Heart right ventricle (tissue), 16 donors: ENCODE measurements around the gene ITGB5. TPM values are rescaled to one million over a fixed set of nuclear protein-coding genes. Genes with fewer than 3 reads are reported as not detected.

Experiments used
- ATAC-seq, 8 donors: fragments of 200-7000 bp; cut with Tn5 transposase; one replicate each; pipeline ENCODE4 v1.9.1; 2020; ENCODE audit warnings: mild to moderate bottlenecking in 8 of 8, moderate library complexity in 8 of 8, moderate number of reproducible peaks in 1 of 8
- DNase-seq, 2 donors: peaks; one replicate each; pipeline ENCODE4 v3.0.0-alpha.2; 2020
- H3K27ac ChIP-seq, 10 donors: fragments of 200-600 bp; sonication (generic) in 2 of 10; one replicate each; pipeline versions ENCODE4 v1.5.0 to v1.8.0; 2020 to 2022; ENCODE audit warnings: mild to moderate bottlenecking in 3 of 10
- H3K27me3 ChIP-seq, 7 donors: fragments of 200-600 bp; one replicate each; pipeline ENCODE4 v1.8.0; 2021 to 2022; ENCODE audit warnings: mild to moderate bottlenecking in 2 of 7
- H3K36me3 ChIP-seq, 9 donors: fragments of 200-600 bp; sonication (generic) in 1 of 9; one replicate each; pipeline versions ENCODE4 v1.5.0 to v1.8.0; 2020 to 2022; ENCODE audit warnings: mild to moderate bottlenecking in 2 of 9
- H3K4me1 ChIP-seq, 9 donors: fragments of 200-600 bp; sonication (generic) in 1 of 9; one replicate each; pipeline versions ENCODE4 v1.5.0 to v1.8.0; 2020 to 2022; ENCODE audit warnings: mild to moderate bottlenecking in 4 of 9
- H3K4me3 ChIP-seq, 10 donors: fragments of 200-600 bp; sonication (generic) in 2 of 10; one replicate each; pipeline versions ENCODE4 v1.5.0 to v1.8.0; 2020 to 2022; ENCODE audit warnings: mild to moderate bottlenecking in 7 of 10, moderate library complexity in 2 of 10
- H3K9me3 ChIP-seq, 11 donors: fragments of 200-600 bp in 10 of 11; sonication (generic) in 2 of 11; one replicate each; pipeline versions ENCODE4 v1.5.0 to v1.8.0; 2013 to 2022; ENCODE audit warnings: mild to moderate bottlenecking in 2 of 11, control low read depth in 1 of 11, moderate library complexity in 1 of 11
- CTCF ChIP-seq, 9 donors: fragments of 200-600 bp; sonication (generic) in 2 of 9; IDR thresholded peaks; one replicate each; pipeline versions ENCODE4 v1.5.0 to v1.8.0; 2021 to 2022; ENCODE audit warnings: antibody characterized with exemption in 9 of 9, mild to moderate bottlenecking in 5 of 9, moderate library complexity in 1 of 9
- WGBS, 2 donors: extraction: QIAGEN DNeasy Blood & Tissue Kit; methylation state at CpG; one replicate each; pipeline ENCODE4 v1.1.7; 2013; ENCODE audit warnings: inconsistent platforms in 1 of 2; 5-methylcytosine and 5-hydroxymethylcytosine counted together
- intact Hi-C, 10 donors: fragments of 100-400 bp; cut with DNase I; formaldehyde crosslinking; loops; one replicate each; pipeline versions ENCODE4 v1.11.1 to v1.14.2; 2022
- polyA plus RNA-seq, 2 donors: library from polyadenylated mRNA; stranded (reverse); fragments of 200-250 nt; gene quantifications; one replicate each; pipeline ENCODE4 v1.2.3, GENCODE V29; 2013
- total RNA-seq, 10 donors: library from RNA; stranded (reverse); fragmentation: NEBNext Ultra II Directional in 3 of 10; extraction: Animal tissue kit (Norgen Biotek cat#: 25700) in 3 of 10; gene quantifications; one replicate each; pipeline versions ENCODE4 v1.2.1 to v1.2.4, GENCODE V29; 2021 to 2023
- donor health status: Arrhythmogenic right ventricular cardiomyopathy.
- donor health status: ischemic (EF 13 %, LVEDD 7.1; RV severe dilation, severe dysfunction).
- donor health status: healthy with polysubstance abuse.
- donor health status: DM: no; HTN: yes; CAD: no.
- donor health status: DM: no; HTN: no; CAD: no.
- donor health status: ischemic (EF 25% LVEDD 6.9; RV normal size, moderate dysfunction).
- donor health status: ischemic (EF 25% LVEDD 5.7; RV mildly dilated, moderate dysfunction).
- donor health status: healthy.
- donor health status: DM: yes; HTN: yes; CAD: no.
- donor health status: Ischemic cardiomyopathy.
- donor health status: ischemic (EF 35%, LVEDD 5.7; RV mildly dilated, moderate dysfunction).
- donor health status: nonischemic (EF 11% LVEDD 7.7; RV severe dilation, severe dysfunction).
- donor health status: DM: yes; HTN: yes; CAD: no.
- donor health status: PGD.
- donor health status: ischemic (EF 29% LVEDD 5.4; RV normal size, mild dysfunction).
- donor health status: nonischemic (EF 23%, LVEDD 6.1; RV moderate dilation, normal function).

ITGB5 gene
- total and polyA plus RNA-seq, 12 donors, result 18.5 to 154 (median 108) TPM

- ATAC-seq, result no peak
- no peak for DNase-seq
- Histone ChIP-seq H3K27me3 (no peaks in the 10 kb centered on the region), H3K36me3 (no peaks in the 10 kb centered on the region), H3K4me3 (no peak overlapping the region), H3K27ac (no peak overlapping the region), H3K9me3 (no peaks in the 10 kb centered on the region), H3K4me1 (peaks cover 0 to 13% (median 0%) of the 10 kb centered on the region in 9 donors)
- no peak for TF ChIP-seq CTCF (IDR thresholded peaks at IDR 0.05)
- 95 to 97% methylated on average over 2 of the region's 2 CpGs for WGBS, 2 donors
- intact Hi-C loops, result loop anchor here in 9 of 10 donors (5.0 to 10.0 kb wide), 6 partner anchors 68 to 660 kb away; no protein-coding TSS in a partner anchor
These were observed 37.6 kb upstream of the ITGB5 start for GRCh38 chr3:124924741-124925140.

DNA sequence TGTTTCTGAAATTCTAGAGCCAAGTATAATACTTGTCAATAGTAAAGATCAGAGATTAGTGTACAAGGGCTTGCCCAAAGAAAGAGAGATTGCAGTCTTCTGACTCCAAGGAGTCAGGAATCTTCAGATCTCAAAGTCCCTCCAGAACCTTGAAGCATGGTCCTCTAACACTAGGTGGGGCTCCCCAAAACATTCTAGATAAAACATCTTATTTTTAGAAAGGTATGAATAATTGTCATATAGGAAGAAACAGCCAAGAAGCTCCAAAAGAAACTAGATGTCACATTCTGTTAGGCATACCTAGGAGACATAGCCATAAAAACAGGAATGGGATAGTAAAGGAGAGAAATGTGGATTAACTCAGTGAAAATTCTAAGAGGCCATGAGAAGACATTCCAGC, 36.7 kb upstream of the ITGB5 start:
- Histone ChIP-seq H3K9me3 (no peaks in the 10 kb centered on the region), H3K27ac (no peak overlapping the region), H3K27me3 (no peaks in the 10 kb centered on the region), H3K36me3 (no peaks in the 10 kb centered on the region), H3K4me3 (no peak overlapping the region), H3K4me1 (peaks cover 0 to 13% (median 0%) of the 10 kb centered on the region in 9 donors)
- intact Hi-C loops, result loop anchor here in 5 of 10 donors (10.0 kb wide), 2 partner anchors 511 to 661 kb away; no protein-coding TSS in a partner anchor
- TF ChIP-seq CTCF (IDR thresholded peaks at IDR 0.05), result peak in 3 of 9 donors; percentile 6 to 16 (median 7)
- DNase-seq (no peak), ATAC-seq (no peak)

DNA sequence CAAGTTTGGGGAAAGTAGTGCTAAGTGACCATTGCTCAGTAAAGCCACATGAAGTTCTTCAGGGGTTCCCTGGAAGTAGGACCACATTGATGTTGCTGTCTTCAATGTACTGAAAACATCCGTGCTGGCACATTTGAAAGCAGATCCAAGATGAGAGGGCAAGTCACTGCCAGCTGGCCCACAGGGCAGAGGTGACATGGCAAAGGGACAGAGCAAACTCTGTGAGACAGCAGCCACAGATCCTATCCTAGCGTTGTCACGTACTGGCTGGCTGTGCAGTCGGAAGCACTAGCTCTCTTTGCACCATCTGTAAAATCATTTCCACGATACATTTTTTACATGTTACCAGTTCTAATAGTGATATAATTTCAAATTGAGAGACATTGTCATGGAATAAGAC, 33.6 kb upstream of the ITGB5 start:
- no peak overlapping the region for H3K27ac ChIP-seq
- no peaks in the 10 kb centered on the region for H3K27me3 ChIP-seq
- no peak for TF ChIP-seq CTCF (IDR thresholded peaks at IDR 0.05)
- H3K9me3 ChIP-seq, result no peaks in the 10 kb centered on the region
- peak in 6 of 8 donors; percentile 38 to 80 (median 68) for ATAC-seq
- peak in 1 of 2 donors; percentile 7 for DNase-seq
- no peak overlapping the region for H3K4me3 ChIP-seq
- peaks cover 0 to 11% (median 5%) of the 10 kb centered on the region in 9 donors for H3K4me1 ChIP-seq
- WGBS, 2 donors, result 61 to 63% methylated on average over 5 of the region's 5 CpGs
- intact Hi-C loops, result loop anchor here in 5 of 10 donors (10.0 kb wide), 2 partner anchors 514 to 664 kb away; no protein-coding TSS in a partner anchor
- H3K36me3 ChIP-seq, result no peaks in the 10 kb centered on the region

DNA sequence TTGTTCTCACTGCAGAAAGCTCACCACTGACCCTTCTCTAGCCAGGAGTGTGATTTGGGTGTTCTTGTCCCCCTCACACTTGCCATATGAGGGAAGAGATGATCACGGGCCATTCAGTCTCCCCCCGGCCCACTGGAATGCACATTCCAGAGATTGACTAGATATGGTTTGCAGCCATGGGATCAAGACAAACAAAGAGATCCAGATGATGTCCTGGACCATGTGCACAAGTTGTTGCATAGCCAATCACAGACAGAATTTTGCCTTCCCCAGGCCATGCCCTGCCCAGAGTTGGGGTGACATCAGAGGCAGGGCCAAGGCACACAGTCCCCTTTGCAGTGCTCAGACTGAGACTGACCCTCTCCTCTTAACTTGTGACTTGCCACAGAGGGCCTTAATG, 32.6 kb upstream of the ITGB5 start:
- Histone ChIP-seq H3K4me1 (peaks cover 0 to 11% (median 5%) of the 10 kb centered on the region in 9 donors), H3K36me3 (no peaks in the 10 kb centered on the region), H3K4me3 (no peak overlapping the region), H3K27ac (no peak overlapping the region), H3K27me3 (no peaks in the 10 kb centered on the region), H3K9me3 (no peaks in the 10 kb centered on the region)
- DNase-seq (no peak), ATAC-seq (no peak)
- TF ChIP-seq CTCF (IDR thresholded peaks at IDR 0.05), result no peak
- 46 to 52% methylated on average over 2 of the region's 2 CpGs for WGBS, 2 donors
- intact Hi-C loops, result loop anchor here in 5 of 10 donors (10.0 kb wide), 2 partner anchors 515 to 665 kb away; no protein-coding TSS in a partner anchor
